ENCODE measurements around the gene CPEB3. TPM values are rescaled to one million over a fixed set of nuclear protein-coding genes. Genes with fewer than 3 reads are reported as not detected.
"Not testable (repeated sequence)": the region's sequence is repeated elsewhere in the genome, so short reads cannot be mapped to it uniquely, and the experiment has no call there.

The CPEB3 gene
- polyA plus RNA-seq, 1 donor from 2014 or later, result 2.5 TPM

DNA sequence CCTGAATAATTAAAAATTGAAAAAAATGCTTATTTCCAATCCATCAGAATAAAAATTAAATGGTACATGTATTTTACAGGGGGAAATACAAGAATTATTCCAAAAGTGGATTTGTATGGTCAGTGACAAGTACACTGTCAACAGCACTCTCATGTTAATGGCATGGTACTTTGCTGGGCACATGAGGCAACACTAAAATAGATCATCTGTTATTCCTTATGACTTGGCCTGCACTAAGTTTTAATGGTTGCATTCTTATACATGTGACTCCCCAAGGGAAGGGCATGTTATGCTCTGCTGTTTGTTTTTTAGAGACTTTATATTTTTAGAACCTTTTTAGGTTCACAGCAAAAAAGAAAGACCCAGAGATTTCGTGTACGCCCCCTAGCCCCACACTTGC is 128.3 kb downstream of the CPEB3 start:
- H3K9me3 Mint-ChIP-seq, result peaks cover 0 to 12% (median 5%) of the 10 kb centered on the region in 3 donors
- peaks cover 1 to 5% (median 3%) of the 10 kb centered on the region in 3 donors for H3K4me1 Mint-ChIP-seq
- H3K4me3 Mint-ChIP-seq, result no peak overlapping the region
- H3K27me3 Mint-ChIP-seq, result no peaks in the 10 kb centered on the region
- H3K36me3 Mint-ChIP-seq, result peaks cover 16% of the 10 kb centered on the region
- H3K27ac Mint-ChIP-seq, result no peak overlapping the region

DNA sequence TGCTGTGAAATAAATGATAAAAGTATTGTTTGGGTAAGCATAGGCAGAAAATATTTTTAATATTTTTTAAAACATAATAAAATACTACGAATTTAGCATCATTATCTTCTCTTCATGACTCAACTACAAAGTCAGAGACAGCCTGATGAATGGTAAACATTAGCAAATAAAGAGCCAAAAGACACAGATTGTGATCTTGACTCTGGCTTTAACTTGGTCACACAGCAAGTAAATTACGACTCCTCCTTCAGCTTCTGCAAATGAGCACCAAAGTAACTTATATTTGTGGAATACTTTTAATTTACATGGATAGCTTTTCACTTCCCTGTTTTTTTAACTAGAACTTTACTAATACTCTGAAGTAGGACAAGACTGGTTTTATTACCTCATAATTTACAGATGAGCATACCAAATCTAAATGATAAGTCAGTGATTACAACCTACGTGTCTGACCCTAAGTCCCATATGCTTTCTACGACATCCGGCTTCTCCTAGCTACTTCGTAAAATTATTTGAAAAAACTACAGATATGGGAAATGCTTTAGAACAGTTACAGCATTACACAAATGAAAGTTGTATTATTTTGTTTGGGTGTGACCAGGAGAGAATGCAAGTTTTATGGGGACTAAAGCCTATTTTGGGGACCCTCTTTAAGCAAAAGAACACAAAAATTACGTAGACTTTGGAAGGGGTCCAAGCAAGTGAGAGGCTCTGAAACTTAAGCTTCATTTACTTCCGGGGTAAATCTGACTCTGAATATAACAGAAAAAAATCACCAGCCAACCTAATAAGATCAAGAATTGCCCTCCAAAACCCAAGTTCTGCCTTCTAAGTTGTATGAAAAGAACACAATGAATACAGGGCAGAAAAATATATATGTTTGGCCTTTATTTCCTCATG is 133.8 kb downstream of the CPEB3 start:
- H3K9me3 Mint-ChIP-seq, result no peaks in the 10 kb centered on the region
- no peak overlapping the region for H3K4me3 Mint-ChIP-seq
- peaks cover 3 to 8% (median 7%) of the 10 kb centered on the region in 3 donors for H3K4me1 Mint-ChIP-seq
- no peaks in the 10 kb centered on the region for H3K27me3 Mint-ChIP-seq
- peaks cover 9% of the 10 kb centered on the region for H3K36me3 Mint-ChIP-seq
- H3K27ac Mint-ChIP-seq, result no peak overlapping the region

- peaks cover 3% of the 10 kb centered on the region for H3K36me3 Mint-ChIP-seq
- no peaks in the 10 kb centered on the region for H3K9me3 Mint-ChIP-seq
- H3K4me3 Mint-ChIP-seq, result no peak overlapping the region
- no peak overlapping the region for H3K27ac Mint-ChIP-seq
- H3K27me3 Mint-ChIP-seq, result no peaks in the 10 kb centered on the region
- H3K4me1 Mint-ChIP-seq, result peaks cover 24 to 31% (median 28%) of the 10 kb centered on the region in 3 donors
Observed at GRCh38 chr10:92150823-92151222, 140.1 kb downstream of the CPEB3 start.

GRCh38 chr10:92149261-92149660 is 141.6 kb downstream of the CPEB3 start:
- Mint-ChIP-seq H3K9me3 (no peaks in the 10 kb centered on the region), H3K36me3 (peaks cover 3% of the 10 kb centered on the region), H3K4me1 (peaks cover 33 to 43% (median 37%) of the 10 kb centered on the region in 3 donors), H3K4me3 (no peak overlapping the region), H3K27ac (no peak overlapping the region), H3K27me3 (no peaks in the 10 kb centered on the region)

DNA sequence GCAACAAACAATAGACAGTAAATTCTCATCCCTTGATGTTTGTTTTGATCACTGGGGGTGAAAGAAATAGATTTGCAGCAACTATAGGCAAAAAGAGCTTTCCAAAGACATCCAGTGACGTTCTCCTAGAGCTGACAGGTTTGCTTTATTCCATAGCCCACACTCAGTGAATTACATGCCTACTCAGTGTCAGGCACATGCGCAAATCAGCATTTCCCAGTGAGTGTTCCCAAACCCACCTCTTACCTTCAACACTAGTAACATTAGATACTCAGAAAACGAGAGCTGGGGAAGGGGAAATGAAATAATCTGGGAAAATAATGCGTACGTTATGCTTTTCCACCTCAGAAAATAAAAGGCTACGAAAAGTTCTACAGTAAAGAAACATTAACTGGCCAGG is 144.1 kb downstream of the CPEB3 start:
- peaks cover 3% of the 10 kb centered on the region for H3K36me3 Mint-ChIP-seq
- peak overlapping the region in 1 of 3 donors; percentile 5 for H3K27ac Mint-ChIP-seq
- peak overlapping the region in 2 of 4 donors; percentile 25 to 39 for H3K4me3 Mint-ChIP-seq
- H3K9me3 Mint-ChIP-seq, result no peaks in the 10 kb centered on the region
- peaks cover 46 to 60% (median 46%) of the 10 kb centered on the region in 3 donors for H3K4me1 Mint-ChIP-seq
- no peaks in the 10 kb centered on the region for H3K27me3 Mint-ChIP-seq

GRCh38 chr10:92146107-92146506 is 144.8 kb downstream of the CPEB3 start:
- H3K4me1 Mint-ChIP-seq, result peaks cover 46 to 55% (median 46%) of the 10 kb centered on the region in 3 donors
- peaks cover 3% of the 10 kb centered on the region for H3K36me3 Mint-ChIP-seq
- H3K4me3 Mint-ChIP-seq, result peak overlapping the region in 1 of 4 donors; percentile 22
- no peak overlapping the region for H3K27ac Mint-ChIP-seq
- H3K27me3 Mint-ChIP-seq, result no peaks in the 10 kb centered on the region
- H3K9me3 Mint-ChIP-seq, result no peaks in the 10 kb centered on the region

- H3K4me3 Mint-ChIP-seq, result peak overlapping the region; percentile 77 to 92 (median 86)
- no peaks in the 10 kb centered on the region for H3K27me3 Mint-ChIP-seq
- H3K36me3 Mint-ChIP-seq, result peaks cover 3% of the 10 kb centered on the region
- peaks cover 0 to 2% (median 0%) of the 10 kb centered on the region in 3 donors for H3K9me3 Mint-ChIP-seq
- peak overlapping the region; percentile 77 to 92 (median 87) for H3K27ac Mint-ChIP-seq
- peaks cover 38 to 50% (median 47%) of the 10 kb centered on the region in 3 donors for H3K4me1 Mint-ChIP-seq
Observed at GRCh38 chr10:92142949-92143348, 147.9 kb downstream of the CPEB3 start.

- H3K27ac Mint-ChIP-seq, result peak overlapping the region; percentile 77 to 92 (median 87)
- peaks cover 3% of the 10 kb centered on the region for H3K36me3 Mint-ChIP-seq
- H3K9me3 Mint-ChIP-seq, result peaks cover 0 to 2% (median 0%) of the 10 kb centered on the region in 3 donors
- peaks cover 34 to 48% (median 45%) of the 10 kb centered on the region in 3 donors for H3K4me1 Mint-ChIP-seq
- H3K4me3 Mint-ChIP-seq, result peak overlapping the region; percentile 77 to 92 (median 86)
- H3K27me3 Mint-ChIP-seq, result no peaks in the 10 kb centered on the region
Observed at GRCh38 chr10:92142512-92142911, 148.4 kb downstream of the CPEB3 start.

DNA sequence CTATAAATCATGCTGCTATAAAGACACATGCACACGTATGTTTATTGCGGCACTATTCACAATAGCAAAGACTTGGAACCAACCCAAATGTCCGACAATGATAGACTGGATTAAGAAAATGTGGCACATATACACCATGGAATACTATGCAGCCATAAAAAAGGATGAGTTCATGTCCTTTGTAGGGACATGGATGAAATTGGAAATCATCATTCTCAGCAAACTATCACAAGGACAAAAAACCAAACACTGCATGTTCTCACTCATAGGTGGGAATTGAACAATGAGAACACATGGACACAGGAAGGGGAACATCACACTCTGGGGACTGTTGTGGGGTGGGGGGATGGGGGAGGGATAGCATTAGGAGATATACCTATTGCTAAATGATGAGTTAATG is 149.7 kb downstream of the CPEB3 start:
- not testable (repeated sequence) for H3K27me3 Mint-ChIP-seq, H3K36me3 Mint-ChIP-seq, H3K27ac Mint-ChIP-seq, H3K9me3 Mint-ChIP-seq, H3K4me3 Mint-ChIP-seq
- peaks cover 30 to 42% (median 32%) of the 10 kb centered on the region in 3 donors for H3K4me1 Mint-ChIP-seq

DNA sequence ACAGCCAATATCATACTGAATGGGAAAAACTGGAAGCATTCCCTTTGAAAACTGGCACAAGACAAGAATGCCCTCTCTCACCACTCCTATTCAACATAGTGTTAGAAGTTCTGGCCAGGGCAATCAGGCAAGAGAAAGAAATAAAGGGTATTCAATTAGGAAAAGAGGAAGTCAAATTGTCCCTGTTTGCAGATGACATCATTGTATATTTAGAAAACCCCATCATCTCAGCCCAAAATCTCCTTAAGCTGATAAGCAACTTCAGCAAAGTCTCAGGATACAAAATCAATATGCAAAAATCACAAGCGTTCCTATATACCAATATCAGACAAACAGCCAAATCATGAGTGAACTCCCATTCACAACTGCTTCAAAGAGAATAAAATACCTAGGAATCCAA is 156.8 kb downstream of the CPEB3 start:
- Mint-ChIP-seq H3K4me1 (peaks cover 16 to 44% (median 19%) of the 10 kb centered on the region in 3 donors), H3K36me3 (peaks cover 16% of the 10 kb centered on the region)
- H3K27me3 Mint-ChIP-seq, H3K9me3 Mint-ChIP-seq, H3K4me3 Mint-ChIP-seq, H3K27ac Mint-ChIP-seq: not testable (repeated sequence)

GRCh38 chr10:92131275-92131820 is 159.5 kb downstream of the CPEB3 start:
- Mint-ChIP-seq H3K27ac (no peak overlapping the region), H3K36me3 (peaks cover 14% of the 10 kb centered on the region), H3K4me1 (peaks cover 14 to 37% (median 21%) of the 10 kb centered on the region in 3 donors), H3K4me3 (no peak overlapping the region), H3K27me3 (no peaks in the 10 kb centered on the region), H3K9me3 (peaks cover 0 to 3% (median 2%) of the 10 kb centered on the region in 3 donors)

DNA sequence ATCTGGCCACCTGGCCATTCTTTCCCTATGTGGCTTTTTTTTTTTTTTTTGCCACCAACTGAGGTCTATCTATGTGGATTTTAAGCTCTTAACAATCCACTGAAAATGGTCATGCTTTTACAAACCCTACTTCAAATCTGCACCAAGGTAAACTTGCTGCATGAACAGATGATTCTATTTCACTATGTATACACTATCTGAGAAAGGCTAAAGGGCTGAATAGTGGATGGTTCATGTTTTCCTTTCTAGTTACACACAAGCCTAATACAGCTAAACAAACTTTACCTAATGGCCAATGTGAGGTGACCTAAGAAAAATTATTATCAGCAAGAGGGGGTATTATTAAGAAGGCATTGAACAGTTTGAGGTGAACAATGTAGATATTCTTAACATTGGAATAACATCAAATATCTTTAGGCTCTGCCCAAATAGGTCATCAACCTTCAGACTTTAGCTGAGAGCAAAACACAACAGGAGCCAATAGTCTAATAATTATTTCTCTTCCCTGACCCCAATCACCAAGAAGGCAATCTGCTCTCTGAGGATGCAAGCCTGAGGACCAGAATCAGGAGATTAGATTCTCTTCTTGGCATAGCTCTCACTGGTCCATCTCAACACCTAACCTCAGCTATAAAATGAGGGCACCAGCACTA is 160.1 kb downstream of the CPEB3 start:
- peaks cover 9% of the 10 kb centered on the region for H3K36me3 Mint-ChIP-seq
- peaks cover 16 to 41% (median 18%) of the 10 kb centered on the region in 3 donors for H3K4me1 Mint-ChIP-seq
- no peak overlapping the region for H3K27ac Mint-ChIP-seq
- H3K27me3 Mint-ChIP-seq, result no peaks in the 10 kb centered on the region
- no peak overlapping the region for H3K4me3 Mint-ChIP-seq
- H3K9me3 Mint-ChIP-seq, result peaks cover 0 to 3% (median 2%) of the 10 kb centered on the region in 3 donors

DNA sequence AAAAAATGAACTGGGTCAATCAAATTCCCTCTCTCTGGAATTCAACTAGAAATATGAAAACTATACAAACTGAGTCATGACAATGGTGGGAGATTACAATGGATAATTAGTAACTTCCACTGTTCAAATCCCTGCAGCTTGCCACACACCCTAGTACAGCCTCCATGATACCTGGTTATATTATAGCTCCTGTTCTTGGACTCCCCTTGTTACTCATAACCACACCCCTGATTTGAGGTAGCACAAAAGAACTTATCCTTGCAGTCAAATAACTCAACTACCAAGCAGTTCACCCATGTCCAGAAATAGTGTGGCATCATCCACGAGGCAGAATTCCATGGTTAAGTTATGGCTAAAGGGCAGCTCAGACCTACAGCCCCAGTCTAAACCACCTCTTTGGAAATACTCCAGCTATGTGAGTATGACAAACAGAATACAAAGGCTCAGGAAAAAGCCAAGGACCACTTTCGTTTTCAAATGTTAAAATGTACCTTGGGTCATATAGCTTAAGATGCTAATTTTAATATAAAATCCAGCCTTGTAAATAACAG is 164.7 kb downstream of the CPEB3 start:
- Mint-ChIP-seq H3K27ac (no peak overlapping the region), H3K36me3 (peaks cover 6% of the 10 kb centered on the region), H3K4me3 (no peak overlapping the region), H3K27me3 (no peaks in the 10 kb centered on the region), H3K4me1 (peaks cover 6 to 22% (median 9%) of the 10 kb centered on the region in 3 donors), H3K9me3 (peaks cover 0 to 3% (median 2%) of the 10 kb centered on the region in 3 donors)

GRCh38 chr10:92125144-92125543 is 165.7 kb downstream of the CPEB3 start:
- peaks cover 6% of the 10 kb centered on the region for H3K36me3 Mint-ChIP-seq
- peaks cover 4 to 19% (median 8%) of the 10 kb centered on the region in 3 donors for H3K4me1 Mint-ChIP-seq
- H3K4me3 Mint-ChIP-seq, result peak overlapping the region in 1 of 4 donors; percentile 25
- H3K9me3 Mint-ChIP-seq, result peaks cover 0 to 3% (median 2%) of the 10 kb centered on the region in 3 donors
- no peaks in the 10 kb centered on the region for H3K27me3 Mint-ChIP-seq
- H3K27ac Mint-ChIP-seq, result no peak overlapping the region
